Astrocyte (in vitro differentiated cells and primary cell): Measurements from ENCODE around the gene CTCFL. TPM values are rescaled to one million over a fixed set of nuclear protein-coding genes. Genes with fewer than 3 reads are reported as not detected.

Experiments
- DNase-seq: peaks from one replicate; pipeline ENCODE4 v3.0.0-alpha.2; 2010; ENCODE audit warnings: low read depth
- FAIRE-seq: peaks from 2 replicates; lab custom pipeline; 2011; peaks lifted over from hg19 to GRCh38; lab: Jason Lieb, UNC
- H2AFZ ChIP-seq: 2 replicates; pipeline ENCODE4 v1.6.0; 2012; ENCODE audit warnings: low read depth, low read length, inconsistent platforms
- H3K27ac ChIP-seq: 2 replicates; pipeline ENCODE4 v1.5.1; 2011; ENCODE audit warnings: low read depth, low read length, inconsistent platforms
- H3K27me3 ChIP-seq: 2 replicates; pipeline ENCODE4 v1.6.0; 2011; ENCODE audit warnings: low read length, inconsistent platforms; ENCODE audit not compliant: insufficient read depth
- H3K36me3 ChIP-seq: 2 replicates; pipeline ENCODE4 v1.5.1; 2011; ENCODE audit warnings: low read length, inconsistent platforms; ENCODE audit not compliant: insufficient read depth
- H3K4me1 ChIP-seq: 2 replicates; pipeline ENCODE4 v1.5.1; 2011; ENCODE audit warnings: low read length, inconsistent platforms; ENCODE audit not compliant: insufficient read depth
- H3K4me2 ChIP-seq: 2 replicates; pipeline ENCODE4 v1.6.0; 2012; ENCODE audit warnings: low read length, inconsistent platforms
- H3K4me3 ChIP-seq: 2 replicates; pipeline ENCODE4 v1.5.1; 2011; ENCODE audit warnings: low read depth, mild to moderate bottlenecking, low read length, inconsistent platforms; ENCODE audit not compliant: insufficient read depth
- H3K79me2 ChIP-seq: 2 replicates; pipeline ENCODE4 v1.6.0; 2012; ENCODE audit warnings: mild to moderate bottlenecking, low read length, inconsistent platforms; ENCODE audit not compliant: insufficient read depth
- H3K9ac ChIP-seq: 2 replicates; pipeline ENCODE4 v1.6.0; 2012; ENCODE audit warnings: mild to moderate bottlenecking, low read length, inconsistent platforms
- H3K9me3 ChIP-seq: 2 replicates; pipeline ENCODE4 v1.5.1; 2012; ENCODE audit warnings: low read depth, mild to moderate bottlenecking, low read length, inconsistent platforms; ENCODE audit not compliant: insufficient read depth
- H4K20me1 ChIP-seq: 2 replicates; pipeline ENCODE4 v1.6.0; 2012; ENCODE audit warnings: low read length, inconsistent platforms; ENCODE audit not compliant: insufficient read depth
- H3K27ac Mint-ChIP-seq: one replicate; pipeline ENCODE4 v1.8.0; 2021; ENCODE audit warnings: mild to moderate bottlenecking, mixed read lengths; ENCODE audit not compliant: unreplicated experiment
- H3K27me3 Mint-ChIP-seq: one replicate; pipeline ENCODE4 v1.8.0; 2021; ENCODE audit warnings: low read depth, mixed read lengths; ENCODE audit not compliant: unreplicated experiment
- H3K36me3 Mint-ChIP-seq: one replicate; pipeline ENCODE4 v1.8.0; 2021; ENCODE audit warnings: low read depth, mixed read lengths; ENCODE audit not compliant: unreplicated experiment
- H3K4me1 Mint-ChIP-seq: one replicate; pipeline ENCODE4 v1.8.0; 2021; ENCODE audit warnings: low read depth, mixed read lengths; ENCODE audit not compliant: unreplicated experiment
- H3K4me3 Mint-ChIP-seq: one replicate; pipeline ENCODE4 v1.8.0; 2021; ENCODE audit warnings: mild to moderate bottlenecking, moderate library complexity, mixed read lengths; ENCODE audit not compliant: unreplicated experiment
- H3K9me3 Mint-ChIP-seq: one replicate; pipeline ENCODE4 v1.8.0; 2021; ENCODE audit warnings: mild to moderate bottlenecking, mixed read lengths; ENCODE audit not compliant: unreplicated experiment
- CTCF ChIP-seq: IDR thresholded peaks from 2 replicates; pipeline ENCODE4 v1.5.1; 2011; ENCODE audit warnings: low read depth, mild to moderate bottlenecking, inconsistent platforms, low read length, moderate library complexity; ENCODE audit not compliant: insufficient read depth
- EZH2 ChIP-seq: IDR thresholded peaks from 2 replicates; pipeline ENCODE4 v1.6.1; 2012; ENCODE audit warnings: mild to moderate bottlenecking, low read length, inconsistent platforms; ENCODE audit not compliant: insufficient read depth
- total RNA-seq: library from RNA; stranded (reverse); gene quantifications from 2 replicates; pipeline ENCODE4 v1.2.1, GENCODE V29; 2021

CTCFL gene
- total RNA-seq, 1 donor from 2014 or later = not detected

- no peaks in the 10 kb centered on the region for H3K79me2 ChIP-seq
- no peak for TF ChIP-seq EZH2
- no peak for TF ChIP-seq CTCF
- no peak overlapping the region for H2AFZ ChIP-seq
- no peaks in the 10 kb centered on the region for H3K9me3 ChIP-seq
- FAIRE-seq = no peak
- H4K20me1 ChIP-seq = no peaks in the 10 kb centered on the region
- no peak overlapping the region for H3K4me3 ChIP-seq
- H3K4me3 Mint-ChIP-seq = no peak overlapping the region
- H3K4me1 Mint-ChIP-seq = no peaks in the 10 kb centered on the region
- DNase-seq = no peak
- H3K27ac Mint-ChIP-seq = no peak overlapping the region
- no peaks in the 10 kb centered on the region for H3K4me1 ChIP-seq
- H3K4me2 ChIP-seq = no peak overlapping the region
- no peak overlapping the region for H3K27ac ChIP-seq
- peaks cover 70% of the 10 kb centered on the region for H3K27me3 Mint-ChIP-seq
- no peak overlapping the region for H3K9ac ChIP-seq
- H3K27me3 ChIP-seq = peaks cover 15% of the 10 kb centered on the region
- no peaks in the 10 kb centered on the region for H3K36me3 Mint-ChIP-seq
- H3K36me3 ChIP-seq = no peaks in the 10 kb centered on the region
- peaks cover 11% of the 10 kb centered on the region for H3K9me3 Mint-ChIP-seq
These were observed 42.0 kb upstream of the CTCFL start for GRCh38 chr20:57566803-57567459.

DNA sequence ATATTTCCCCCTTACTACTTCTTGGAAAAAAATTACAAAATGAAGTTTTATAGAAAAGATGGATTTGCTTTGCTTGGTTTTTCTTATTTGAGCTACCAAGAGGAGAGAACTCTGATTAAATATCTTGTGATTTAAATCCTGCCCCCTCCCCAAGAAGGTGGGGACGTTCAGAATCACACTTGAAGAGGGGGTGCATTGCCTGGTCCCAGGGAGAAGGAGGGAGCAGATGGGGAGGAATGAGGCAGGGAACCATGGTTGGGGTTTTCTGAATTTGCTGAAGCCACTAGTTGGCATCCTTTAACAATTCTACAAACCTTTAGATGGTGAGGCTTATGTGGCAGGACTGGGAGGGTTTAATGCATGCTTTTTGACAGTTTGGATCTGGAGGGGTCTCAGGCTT is 41.5 kb upstream of the CTCFL start:
- Mint-ChIP-seq H3K36me3 (no peaks in the 10 kb centered on the region), H3K4me3 (no peak overlapping the region), H3K27me3 (peaks cover 76% of the 10 kb centered on the region), H3K9me3 (peaks cover 11% of the 10 kb centered on the region), H3K27ac (no peak overlapping the region), H3K4me1 (no peaks in the 10 kb centered on the region)
- DNase-seq (no peak), FAIRE-seq (no peak)
- Histone ChIP-seq H3K79me2 (no peaks in the 10 kb centered on the region), H3K4me1 (no peaks in the 10 kb centered on the region), H2AFZ (no peak overlapping the region), H3K9me3 (no peaks in the 10 kb centered on the region), H3K27me3 (peaks cover 16% of the 10 kb centered on the region), H3K4me3 (no peak overlapping the region), H3K4me2 (no peak overlapping the region), H4K20me1 (no peaks in the 10 kb centered on the region), H3K9ac (no peak overlapping the region), H3K36me3 (no peaks in the 10 kb centered on the region), H3K27ac (no peak overlapping the region)
- TF ChIP-seq CTCF (no peak), EZH2 (no peak)

GRCh38 chr20:57564951-57565642 is 40.2 kb upstream of the CTCFL start:
- TF ChIP-seq EZH2 = no peak
- TF ChIP-seq CTCF = no peak
- Histone ChIP-seq H2AFZ (no peak overlapping the region), H3K36me3 (no peaks in the 10 kb centered on the region), H3K27me3 (peaks cover 19% of the 10 kb centered on the region), H3K4me2 (no peak overlapping the region), H3K4me1 (no peaks in the 10 kb centered on the region), H3K27ac (no peak overlapping the region), H3K4me3 (no peak overlapping the region), H4K20me1 (no peaks in the 10 kb centered on the region), H3K9ac (no peak overlapping the region), H3K9me3 (no peaks in the 10 kb centered on the region), H3K79me2 (no peaks in the 10 kb centered on the region)
- Mint-ChIP-seq H3K4me3 (no peak overlapping the region), H3K27ac (no peak overlapping the region), H3K36me3 (no peaks in the 10 kb centered on the region), H3K9me3 (peaks cover 11% of the 10 kb centered on the region), H3K4me1 (no peaks in the 10 kb centered on the region), H3K27me3 (peaks cover 82% of the 10 kb centered on the region)
- DNase-seq (no peak), FAIRE-seq (no peak)
